NCI-H1092 (cell line): ENCODE data around the gene S100A4.
"Not testable (repeated sequence)": the region's sequence is repeated elsewhere in the genome, so short reads cannot be mapped to it uniquely, and the experiment has no call there.

Experiments used
- DNase-seq: peaks from one replicate; lab custom pipeline; 2025; lab: John Stamatoyannopoulos, UW

Gene S100A4

GRCh38 chr1:153533689-153534201 is 11.9 kb downstream of the S100A4 start:
- no peak for DNase-seq

GRCh38 chr1:153532769-153533599 is 12.6 kb downstream of the S100A4 start:
- DNase-seq, result peak; percentile 75

- DNase-seq, result no peak
Measured at GRCh38 chr1:153532181-153532580, 13.4 kb downstream of the S100A4 start.

GRCh38 chr1:153531638-153532037 is 14.0 kb downstream of the S100A4 start:
- DNase-seq, result no peak

- DNase-seq, result no peak
Measured at GRCh38 chr1:153527683-153528040, 17.9 kb downstream of the S100A4 start.

- no peak for DNase-seq
Measured at GRCh38 chr1:153527023-153527682, 18.5 kb downstream of the S100A4 start.

GRCh38 chr1:153526132-153526543 is 19.5 kb downstream of the S100A4 start:
- no peak for DNase-seq

- no peak for DNase-seq
Measured at GRCh38 chr1:153525088-153525728, 20.4 kb downstream of the S100A4 start.

GRCh38 chr1:153522353-153523048 is 23.1 kb downstream of the S100A4 start:
- not testable (repeated sequence) for DNase-seq

- not testable (repeated sequence) for DNase-seq
Measured at GRCh38 chr1:153521808-153522207, 23.8 kb downstream of the S100A4 start.

GRCh38 chr1:153520818-153521476 is 24.7 kb downstream of the S100A4 start:
- no peak for DNase-seq

- not testable (repeated sequence) for DNase-seq
Measured at GRCh38 chr1:153520137-153520691, 25.4 kb downstream of the S100A4 start.

GRCh38 chr1:153519242-153519641 is 26.4 kb downstream of the S100A4 start:
- DNase-seq, result no peak

GRCh38 chr1:153515504-153516394 is 29.9 kb downstream of the S100A4 start:
- DNase-seq, result no peak

- DNase-seq, result no peak
Measured at GRCh38 chr1:153513666-153514065, 31.9 kb downstream of the S100A4 start.

GRCh38 chr1:153513023-153513422 is 32.6 kb downstream of the S100A4 start:
- no peak for DNase-seq

- DNase-seq, result peak; percentile 73
Measured at GRCh38 chr1:153510984-153511410, 34.6 kb downstream of the S100A4 start.

GRCh38 chr1:153509729-153510354 is 35.8 kb downstream of the S100A4 start:
- peak; percentile 26 for DNase-seq

GRCh38 chr1:153509036-153509435 is 36.6 kb downstream of the S100A4 start:
- DNase-seq, result no peak
